CD4-positive, alpha-beta T cell treated with Interleukin-17A for 4 hours (primary cell): Measurements from ENCODE around the gene IL20.

Source experiments
- DNase-seq: peaks from one replicate; pipeline ENCODE4 v3.0.0-alpha.2; 2020; ENCODE audit warnings: mixed read lengths

IL20 gene

DNA sequence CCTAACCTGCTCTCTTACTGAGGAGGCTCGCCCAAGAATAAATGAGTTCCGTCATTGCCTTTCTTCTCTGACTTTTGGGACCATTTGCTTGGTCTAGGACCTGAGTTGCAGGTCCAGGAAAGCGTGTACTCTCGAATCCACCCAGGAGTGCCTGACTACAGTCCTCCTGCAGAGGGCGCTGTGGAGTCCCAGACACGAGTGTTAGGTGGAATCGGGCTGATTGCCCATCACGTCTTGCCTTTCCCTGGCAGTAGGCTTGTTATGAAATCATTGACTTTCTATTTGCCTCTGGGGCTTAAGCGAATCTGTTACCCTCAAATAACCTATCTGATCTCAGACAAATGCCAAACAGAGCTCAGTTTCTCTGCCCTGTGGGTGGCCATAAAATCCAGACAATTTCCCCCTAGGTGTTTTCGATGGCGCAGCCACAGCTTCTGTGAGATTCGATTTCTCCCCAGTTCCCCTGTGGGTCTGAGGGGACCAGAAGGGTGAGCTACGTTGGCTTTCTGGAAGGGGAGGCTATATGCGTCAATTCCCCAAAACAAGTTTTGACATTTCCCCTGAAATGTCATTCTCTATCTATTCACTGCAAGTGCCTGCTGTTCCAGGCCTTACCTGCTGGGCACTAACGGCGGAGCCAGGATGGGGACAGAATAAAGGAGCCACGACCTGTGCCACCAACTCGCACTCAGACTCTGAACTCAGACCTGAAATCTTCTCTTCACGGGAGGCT is at the start of gene IL20:
IL20 (plus strand) TSS at position 685 of the 733 bp plus-strand sequence. CDS start 230 bp downstream, outside the sequence.
- peak; percentile 94 for DNase-seq

GRCh38 chr1:206816390-206817287 is 48.8 kb upstream of the IL20 start:
- peak; percentile 20 for DNase-seq

DNA sequence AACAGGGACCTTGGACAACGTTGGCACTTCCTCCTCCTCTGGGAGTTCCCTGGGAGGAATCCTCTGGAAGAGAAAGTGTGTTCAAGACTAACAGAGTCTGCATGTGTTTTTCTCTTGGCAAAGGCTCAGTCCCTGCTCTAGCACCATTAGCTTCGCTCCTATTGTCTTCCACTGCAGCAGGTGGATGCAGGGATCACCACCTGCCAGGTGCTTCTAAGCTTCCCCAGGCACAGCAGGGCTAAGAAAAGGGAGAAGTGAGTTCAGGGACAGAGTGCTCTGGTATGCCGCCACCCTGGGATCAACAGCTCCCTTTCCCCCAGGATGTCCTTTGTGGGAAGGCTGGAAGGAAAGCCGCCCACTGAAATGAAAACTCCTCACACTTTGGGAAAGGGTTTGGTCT is 43.9 kb upstream of the IL20 start:
- no peak for DNase-seq

DNA sequence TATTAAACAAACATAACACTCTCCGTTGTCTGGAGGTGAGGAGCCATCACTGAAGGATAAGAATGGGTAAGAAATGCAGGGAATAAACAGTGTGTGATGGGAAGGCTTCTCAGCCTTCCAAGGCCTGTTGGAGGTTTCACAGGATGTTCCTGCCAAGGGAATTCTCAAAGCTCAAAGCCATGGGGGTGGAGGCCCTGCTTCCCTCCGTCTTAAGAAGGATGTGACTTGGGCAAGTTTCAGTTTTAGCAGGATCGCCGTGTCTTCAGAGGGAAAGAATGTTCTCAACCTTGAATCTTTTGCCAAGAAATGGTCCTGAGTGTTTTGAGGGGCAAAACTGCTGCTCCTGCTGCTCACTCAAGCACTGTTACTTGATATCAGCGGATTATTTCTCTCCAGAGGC is 41.7 kb upstream of the IL20 start:
- no peak for DNase-seq

GRCh38 chr1:206824331-206824730 is 41.1 kb upstream of the IL20 start:
- DNase-seq, result no peak

- DNase-seq, result no peak
Measured at GRCh38 chr1:206826394-206826793, 39.0 kb upstream of the IL20 start.

- DNase-seq, result no peak
Measured at GRCh38 chr1:206828061-206828460, 37.4 kb upstream of the IL20 start.

- DNase-seq, result no peak
Measured at GRCh38 chr1:206828765-206829164, 36.7 kb upstream of the IL20 start.

GRCh38 chr1:206829282-206829681 is 36.1 kb upstream of the IL20 start:
- DNase-seq, result peak; percentile 41

GRCh38 chr1:206829875-206830274 is 35.5 kb upstream of the IL20 start:
- DNase-seq, result no peak

- DNase-seq, result no peak
Measured at GRCh38 chr1:206831650-206832049, 33.8 kb upstream of the IL20 start.

DNA sequence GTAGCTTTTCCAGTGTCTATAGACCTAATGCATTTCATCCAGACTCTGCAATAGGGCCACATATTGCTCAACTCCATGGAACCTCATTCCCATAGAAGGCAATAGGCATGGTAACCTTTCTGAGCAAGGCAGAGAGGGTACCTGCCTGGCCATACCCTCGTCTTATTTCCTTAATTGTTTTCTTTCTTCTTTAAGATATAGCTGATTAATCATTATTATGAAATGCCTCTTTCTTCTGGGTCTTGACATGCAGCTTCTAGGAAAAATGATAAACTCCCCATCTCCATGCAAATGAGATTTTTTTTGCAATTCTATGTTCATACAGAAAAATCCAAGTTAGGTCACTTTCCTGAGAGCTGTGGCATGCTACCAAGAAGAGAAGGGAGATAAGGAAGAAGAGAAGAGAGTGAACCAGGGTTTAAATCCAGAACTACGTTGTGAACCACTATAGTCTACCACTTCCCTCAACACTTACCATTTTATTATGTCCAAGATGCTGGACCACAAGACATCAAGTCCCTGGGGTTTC is 33.0 kb upstream of the IL20 start:
- DNase-seq, result no peak

- DNase-seq, result no peak
Measured at GRCh38 chr1:206833106-206833680, 32.2 kb upstream of the IL20 start.

- no peak for DNase-seq
Measured at GRCh38 chr1:206833801-206834200, 31.6 kb upstream of the IL20 start.

DNA sequence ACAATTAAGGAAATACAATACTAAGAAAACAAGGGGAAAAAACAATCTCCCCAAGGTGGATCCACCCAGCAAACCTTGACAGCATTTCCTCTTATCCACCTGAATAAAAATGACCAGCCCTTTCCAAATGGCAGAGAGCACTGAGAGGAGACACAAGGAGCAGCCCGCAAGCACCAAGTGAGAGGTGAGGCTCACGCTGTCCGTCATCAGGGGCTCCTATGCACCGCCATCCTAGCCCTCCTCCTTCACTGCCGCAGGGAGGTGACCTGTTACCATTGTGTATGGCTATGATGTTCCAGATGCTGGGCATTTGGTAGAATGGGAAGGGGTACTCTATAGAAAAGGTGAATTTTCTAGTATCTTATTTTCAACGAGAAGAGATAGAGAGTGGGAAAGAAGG is 31.2 kb upstream of the IL20 start:
- no peak for DNase-seq

- no peak for DNase-seq
Measured at GRCh38 chr1:206834711-206835110, 30.7 kb upstream of the IL20 start.

DNA sequence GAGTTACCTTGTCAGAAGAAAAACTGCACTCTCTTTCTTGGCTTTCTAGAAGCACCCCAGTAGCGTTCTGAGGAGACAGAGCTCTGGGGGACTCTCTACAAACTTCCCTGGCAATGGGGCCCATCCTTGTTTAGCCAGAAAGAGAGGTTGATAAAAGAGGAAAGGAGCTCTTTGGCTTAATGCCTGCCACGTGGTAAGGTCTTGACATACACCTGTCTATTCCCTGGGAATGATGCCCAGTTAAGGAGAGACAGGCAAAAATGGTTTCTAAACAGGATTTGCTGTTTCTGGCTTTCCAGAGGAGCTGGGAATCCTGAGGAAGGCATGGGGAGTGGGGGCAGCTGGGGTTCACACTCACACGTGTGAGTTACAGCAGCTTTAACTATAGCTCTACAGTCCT is 30.2 kb upstream of the IL20 start:
- no peak for DNase-seq

GRCh38 chr1:206836111-206836510 is 29.3 kb upstream of the IL20 start:
- DNase-seq, result no peak

GRCh38 chr1:206839006-206839560 is 26.3 kb upstream of the IL20 start:
- no peak for DNase-seq

DNA sequence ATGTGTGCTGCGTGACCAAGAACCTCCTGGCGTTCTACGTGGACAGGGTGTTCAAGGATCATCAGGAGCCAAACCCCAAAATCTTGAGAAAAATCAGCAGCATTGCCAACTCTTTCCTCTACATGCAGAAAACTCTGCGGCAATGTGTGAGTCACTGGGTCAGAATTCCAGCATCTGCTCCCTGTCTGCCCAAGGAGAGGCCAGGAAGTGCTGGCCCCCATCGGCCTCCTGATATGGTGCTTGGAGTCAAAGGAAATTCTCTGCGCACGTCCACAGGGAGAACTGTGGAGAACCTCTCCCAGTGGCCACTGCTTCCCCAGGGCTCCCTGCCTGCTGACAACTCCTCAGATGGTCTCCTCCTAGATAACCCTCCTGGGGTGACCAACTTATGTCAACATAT is 25.6 kb upstream of the IL20 start:
- DNase-seq, result no peak

GRCh38 chr1:206841609-206842323 is 23.7 kb upstream of the IL20 start:
- DNase-seq, result no peak

- DNase-seq, result no peak
Measured at GRCh38 chr1:206842854-206843253, 22.6 kb upstream of the IL20 start.
